Lung (tissue), 12 donors: ENCODE data around the gene RUBCN. TPM values are rescaled to one million over a fixed set of nuclear protein-coding genes. Genes with fewer than 3 reads are reported as not detected.

Experiments
- ATAC-seq: fragments of 200-7000 bp; cut with Tn5 transposase; one replicate; pipeline ENCODE4 v1.9.1; 2020; ENCODE audit warnings: moderate number of reproducible peaks; ENCODE audit not compliant: insufficient read depth, low FRiP score
- DNase-seq, 3 donors: peaks; one replicate each; pipeline ENCODE4 v3.0.0-alpha.2; 2013 to 2017
- H3K27ac ChIP-seq, 2 donors: one replicate each; pipeline ENCODE4 v1.5.1; 2013; ENCODE audit warnings: mild to moderate bottlenecking in 2 of 2, moderate library complexity in 2 of 2, control low read depth in 1 of 2, inconsistent platforms in 1 of 2, low read depth in 1 of 2, low read length in 1 of 2
- H3K27me3 ChIP-seq, 3 donors: one replicate each; pipeline ENCODE4 v1.5.1; 2013; ENCODE audit warnings: low read length in 2 of 3; ENCODE audit not compliant: control insufficient read depth in 3 of 3, insufficient read depth in 3 of 3
- H3K36me3 ChIP-seq, 4 donors: one replicate each; pipeline ENCODE4 v1.5.1; 2013; ENCODE audit warnings: low read length in 4 of 4, mild to moderate bottlenecking in 1 of 4, moderate library complexity in 1 of 4; ENCODE audit not compliant: control insufficient read depth in 4 of 4, insufficient read depth in 4 of 4
- H3K4me1 ChIP-seq, 5 donors: one replicate each; pipeline ENCODE4 v1.5.1; 2013; ENCODE audit warnings: low read length in 5 of 5, mild to moderate bottlenecking in 2 of 5, moderate library complexity in 1 of 5; ENCODE audit not compliant: control insufficient read depth in 5 of 5, insufficient read depth in 5 of 5
- H3K4me3 ChIP-seq: one replicate; pipeline ENCODE4 v1.5.1; 2013; ENCODE audit warnings: mild to moderate bottlenecking, control low read depth, moderate library complexity
- H3K9ac ChIP-seq, 2 donors: one replicate each; pipeline ENCODE4 v1.5.1; 2013; ENCODE audit warnings: low read length in 2 of 2, control low read depth in 1 of 2; ENCODE audit not compliant: insufficient read depth in 1 of 2
- H3K9me3 ChIP-seq, 4 donors: one replicate each; pipeline ENCODE4 v1.5.1; 2013; ENCODE audit warnings: low read length in 3 of 4, mild to moderate bottlenecking in 1 of 4, moderate library complexity in 1 of 4; ENCODE audit not compliant: control insufficient read depth in 4 of 4, insufficient read depth in 3 of 4
- CTCF ChIP-seq: IDR thresholded peaks from 2 replicates; pipeline ENCODE4 v1.5.1; 2012; ENCODE audit warnings: mild to moderate bottlenecking; ENCODE audit errors: control extremely low read depth, extremely low read depth
- WGBS, 2 donors: extraction: QIAGEN DNeasy Blood & Tissue Kit; methylation state at CpG; one replicate each; pipeline ENCODE4 v1.1.7; 2013; 5-methylcytosine and 5-hydroxymethylcytosine counted together
- polyA plus RNA-seq, 2 donors: library from polyadenylated mRNA; stranded (reverse); fragments of 200-250 nt; gene quantifications; one replicate each; pipeline ENCODE4 v1.2.1, GENCODE V29; 2013
- total RNA-seq, 2 donors: library from RNA; depleted of rRNA in 1 of 2; stranded (reverse); fragments of >200 nt in 1 of 2; gene quantifications; one replicate each; pipeline ENCODE4 v1.2.1, GENCODE V29; 2014 to 2021
- donor health status: control.
- donor health status: control.
- donor health status: Bipolar disorder and iron deficiency.
- donor health status: healthy.
- donor health status: DM: yes; HTN: yes; CAD: no.

Gene RUBCN
- total and polyA plus RNA-seq, 4 donors = 11.9 to 34.1 (median 16.3) TPM

- 91 to 93% methylated on average over 7 of the region's 7 CpGs for WGBS, 2 donors
- no peak overlapping the region for H3K27ac ChIP-seq
- no peak overlapping the region for H3K9ac ChIP-seq
- no peak for TF ChIP-seq CTCF
- DNase-seq = no peak
- H3K4me1 ChIP-seq = no peaks in the 10 kb centered on the region
- no peak overlapping the region for H3K4me3 ChIP-seq
- peaks cover 31 to 56% (median 38%) of the 10 kb centered on the region in 4 donors for H3K36me3 ChIP-seq
- H3K27me3 ChIP-seq = no peaks in the 10 kb centered on the region
- ATAC-seq = no peak
- peaks cover 0 to 5% (median 0%) of the 10 kb centered on the region in 4 donors for H3K9me3 ChIP-seq
Measured at GRCh38 chr3:197775317-197775716, 38.6 kb upstream of the RUBCN start.

- Histone ChIP-seq H3K4me3 (no peak overlapping the region), H3K9me3 (no peaks in the 10 kb centered on the region), H3K9ac (no peak overlapping the region), H3K36me3 (peaks cover 11 to 30% (median 21%) of the 10 kb centered on the region in 4 donors), H3K4me1 (peaks cover 0 to 7% (median 0%) of the 10 kb centered on the region in 5 donors), H3K27ac (no peak overlapping the region), H3K27me3 (no peaks in the 10 kb centered on the region)
- TF ChIP-seq CTCF = no peak
- ATAC-seq (no peak), DNase-seq (no peak)
Measured at GRCh38 chr3:197761784-197762183, 25.1 kb upstream of the RUBCN start.

GRCh38 chr3:197758512-197758911 lies 21.8 kb upstream of the RUBCN start:
- DNase-seq = no peak
- H3K4me3 ChIP-seq = no peak overlapping the region
- H3K9me3 ChIP-seq = no peaks in the 10 kb centered on the region
- H3K9ac ChIP-seq = no peak overlapping the region
- peaks cover 4 to 24% (median 19%) of the 10 kb centered on the region in 4 donors for H3K36me3 ChIP-seq
- H3K27ac ChIP-seq = no peak overlapping the region
- H3K27me3 ChIP-seq = no peaks in the 10 kb centered on the region
- 95 to 96% methylated on average over 4 of the region's 4 CpGs for WGBS, 2 donors
- ATAC-seq = no peak
- TF ChIP-seq CTCF = no peak
- H3K4me1 ChIP-seq = peaks cover 0 to 16% (median 0%) of the 10 kb centered on the region in 5 donors

GRCh38 chr3:197756704-197757103 lies 20.0 kb upstream of the RUBCN start:
- Histone ChIP-seq H3K27me3 (no peaks in the 10 kb centered on the region), H3K9me3 (no peaks in the 10 kb centered on the region), H3K9ac (no peak overlapping the region), H3K36me3 (peaks cover 2 to 23% (median 15%) of the 10 kb centered on the region in 4 donors), H3K4me3 (no peak overlapping the region), H3K27ac (no peak overlapping the region), H3K4me1 (peaks cover 0 to 25% (median 3%) of the 10 kb centered on the region in 5 donors)
- no peak for TF ChIP-seq CTCF
- DNase-seq = no peak
- ATAC-seq = no peak
- 78 to 85% methylated on average over 3 of the region's 3 CpGs for WGBS, 2 donors
